OCI-LY1 (cell line): ENCODE data around the gene TNS1.

ENCODE experiments used
- H2AFZ ChIP-seq: fragments of 200-600 bp; sonication (generic), shearing (Covaris generic); 2 replicates; pipeline ENCODE4 v1.6.0; 2014; ENCODE audit warnings: antibody characterized with exemption, mild to moderate bottlenecking, low read length
- H3F3A ChIP-seq: fragments of 200-600 bp; sonication (generic), shearing (Covaris generic); 2 replicates; pipeline ENCODE4 v1.6.0; 2014; ENCODE audit warnings: mild to moderate bottlenecking, antibody characterized with exemption, low read length, moderate library complexity; ENCODE audit not compliant: insufficient read depth
- H3K27ac ChIP-seq: fragments of 200-600 bp; sonication (generic); 2 replicates; pipeline ENCODE4 v1.5.1; 2014; ENCODE audit warnings: low read length, mixed run types, mild to moderate bottlenecking, low read depth; ENCODE audit not compliant: poor library complexity, severe bottlenecking
- H3K27me3 ChIP-seq: fragments of 200-600 bp; sonication (generic); 2 replicates; pipeline ENCODE4 v1.6.0; 2014; ENCODE audit warnings: antibody characterized with exemption, mild to moderate bottlenecking, low read length, moderate library complexity; ENCODE audit not compliant: insufficient read depth
- H3K36me3 ChIP-seq: fragments of 200-600 bp; sonication (generic); 2 replicates; pipeline ENCODE4 v1.6.1; 2014; ENCODE audit warnings: mild to moderate bottlenecking, antibody characterized with exemption, low read length, moderate library complexity, mixed read lengths; ENCODE audit not compliant: insufficient read depth
- H3K4me1 ChIP-seq: fragments of 200-600 bp; sonication (generic); 2 replicates; pipeline ENCODE4 v1.5.1; 2014; ENCODE audit warnings: mild to moderate bottlenecking, low read length, moderate library complexity; ENCODE audit not compliant: insufficient read depth, severe bottlenecking
- H3K4me2 ChIP-seq: fragments of 200-600 bp; sonication (generic), shearing (Covaris generic); 2 replicates; pipeline ENCODE4 v1.6.1; 2014; ENCODE audit warnings: low read length
- H3K4me3 ChIP-seq: fragments of 200-600 bp; sonication (generic); 2 replicates; pipeline ENCODE4 v1.5.1; 2014; ENCODE audit warnings: low read length, low read depth, mild to moderate bottlenecking, mixed read lengths; ENCODE audit not compliant: poor library complexity, severe bottlenecking
- H3K79me2 ChIP-seq: fragments of 200-600 bp; shearing (Covaris generic); 2 replicates; pipeline ENCODE4 v1.6.1; 2016; ENCODE audit warnings: mixed run types, low read length, mixed read lengths; ENCODE audit not compliant: insufficient read depth
- H3K9ac ChIP-seq: fragments of 200-600 bp; sonication (generic), shearing (Covaris generic); 2 replicates; pipeline ENCODE4 v1.6.1; 2014; ENCODE audit warnings: mild to moderate bottlenecking, low read length, mixed read lengths
- H3K9me2 ChIP-seq: fragments of 200-600 bp; sonication (generic), shearing (Covaris generic); 2 replicates; pipeline ENCODE4 v1.6.1; 2014; ENCODE audit warnings: low read depth, mild to moderate bottlenecking, low read length, mixed read lengths
- H3K9me3 ChIP-seq: fragments of 200-600 bp; shearing (Covaris generic); 2 replicates; pipeline ENCODE4 v1.6.1; 2014; ENCODE audit warnings: low read length, mixed read lengths
- H4K20me1 ChIP-seq: fragments of 200-600 bp; sonication (generic), shearing (Covaris generic); 2 replicates; pipeline ENCODE4 v1.6.0; 2016; ENCODE audit warnings: mild to moderate bottlenecking, low read length; ENCODE audit not compliant: insufficient read depth
- EZH2 ChIP-seq: fragments of 200-600 bp; sonication (generic), shearing (Covaris generic); IDR thresholded peaks from 2 replicates; pipeline ENCODE4 v1.8.0; 2017; ENCODE audit warnings: borderline replicate concordance, mixed run types, mild to moderate bottlenecking, antibody characterized with exemption, low read length, moderate library complexity, mixed read lengths
- TF ChIP-seq, protein P1 (sequence below): fragments of 200-600 bp; sonication (generic), shearing (Covaris generic); IDR thresholded peaks from 2 replicates; pipeline ENCODE4 v1.5.1; 2017; ENCODE audit warnings: mild to moderate bottlenecking, antibody characterized with exemption, low read length, moderate library complexity, mixed read lengths

Gene TNS1

DNA sequence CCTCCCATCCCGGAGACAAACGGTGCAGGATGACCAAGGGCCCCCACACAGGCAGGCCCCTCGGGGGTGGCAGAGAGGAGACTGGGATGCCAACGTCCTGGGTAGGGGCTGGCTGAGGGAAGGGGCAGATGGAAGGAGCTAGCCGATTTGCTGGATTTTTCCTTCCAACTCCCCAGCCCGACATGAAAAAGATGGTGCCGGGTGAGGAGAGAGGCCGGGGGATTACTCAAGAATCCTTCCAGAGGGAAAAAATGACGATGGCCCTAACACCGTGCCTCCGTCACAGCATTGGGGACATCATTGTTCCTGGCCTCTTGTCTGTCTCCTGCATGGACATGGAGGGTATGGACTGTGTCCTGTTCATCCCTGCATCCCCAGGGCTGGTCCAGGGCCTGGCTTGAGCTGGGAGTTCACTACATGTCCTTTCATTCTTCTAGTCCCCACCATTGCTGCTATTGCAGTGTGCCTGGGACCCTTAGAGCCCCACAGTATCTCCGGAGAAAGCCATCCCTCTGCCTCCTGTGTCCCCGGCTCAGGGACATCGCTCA, 217.7 kb downstream of the TNS1 start:
- Histone ChIP-seq H3K36me3 (no peaks in the 10 kb centered on the region), H3K9me3 (0 out of 2 replicates have a peak, but pooled peaks cover 7% of the 10 kb centered on the region), H3K27ac (no peak overlapping the region), H3K27me3 (no peaks in the 10 kb centered on the region), H2AFZ (no peak overlapping the region), H3K9me2 (no peaks in the 10 kb centered on the region), H3K79me2 (no peaks in the 10 kb centered on the region), H3K9ac (no peak overlapping the region), H3K4me2 (no peak overlapping the region), H4K20me1 (no peaks in the 10 kb centered on the region), H3K4me3 (no peak overlapping the region), H3K4me1 (peaks cover 8% of the 10 kb centered on the region), H3F3A (no peaks in the 10 kb centered on the region)
- no peak for TF ChIP-seq EZH2
- TF ChIP-seq, protein P1, sequence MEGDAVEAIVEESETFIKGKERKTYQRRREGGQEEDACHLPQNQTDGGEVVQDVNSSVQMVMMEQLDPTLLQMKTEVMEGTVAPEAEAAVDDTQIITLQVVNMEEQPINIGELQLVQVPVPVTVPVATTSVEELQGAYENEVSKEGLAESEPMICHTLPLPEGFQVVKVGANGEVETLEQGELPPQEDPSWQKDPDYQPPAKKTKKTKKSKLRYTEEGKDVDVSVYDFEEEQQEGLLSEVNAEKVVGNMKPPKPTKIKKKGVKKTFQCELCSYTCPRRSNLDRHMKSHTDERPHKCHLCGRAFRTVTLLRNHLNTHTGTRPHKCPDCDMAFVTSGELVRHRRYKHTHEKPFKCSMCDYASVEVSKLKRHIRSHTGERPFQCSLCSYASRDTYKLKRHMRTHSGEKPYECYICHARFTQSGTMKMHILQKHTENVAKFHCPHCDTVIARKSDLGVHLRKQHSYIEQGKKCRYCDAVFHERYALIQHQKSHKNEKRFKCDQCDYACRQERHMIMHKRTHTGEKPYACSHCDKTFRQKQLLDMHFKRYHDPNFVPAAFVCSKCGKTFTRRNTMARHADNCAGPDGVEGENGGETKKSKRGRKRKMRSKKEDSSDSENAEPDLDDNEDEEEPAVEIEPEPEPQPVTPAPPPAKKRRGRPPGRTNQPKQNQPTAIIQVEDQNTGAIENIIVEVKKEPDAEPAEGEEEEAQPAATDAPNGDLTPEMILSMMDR = no peak

DNA sequence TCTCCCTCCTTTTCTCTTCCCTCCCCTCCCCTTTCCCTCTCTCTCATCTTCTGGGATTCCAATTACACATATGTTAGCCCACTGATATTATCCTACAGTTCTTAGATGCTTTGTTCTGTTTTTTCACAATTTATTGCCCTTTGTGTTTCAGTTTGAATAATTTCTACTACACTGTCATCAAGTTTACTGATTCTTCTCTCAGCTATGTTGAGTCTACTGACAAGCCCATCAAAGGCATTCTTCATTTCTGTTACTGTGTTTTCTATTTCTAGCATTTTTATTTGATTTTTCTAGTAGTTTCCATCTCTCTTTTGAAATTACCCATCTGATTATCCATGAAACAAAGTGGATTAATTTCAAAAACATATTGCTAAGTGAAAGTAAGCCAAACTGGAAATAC, 219.6 kb downstream of the TNS1 start:
- H3F3A ChIP-seq = no peaks in the 10 kb centered on the region
- no peaks in the 10 kb centered on the region for H4K20me1 ChIP-seq
- no peak overlapping the region for H3K27ac ChIP-seq
- no peak overlapping the region for H3K4me2 ChIP-seq
- H3K4me3 ChIP-seq = no peak overlapping the region
- H3K27me3 ChIP-seq = no peaks in the 10 kb centered on the region
- no peaks in the 10 kb centered on the region for H3K9me2 ChIP-seq
- no peaks in the 10 kb centered on the region for H3K36me3 ChIP-seq
- no peak overlapping the region for H3K9ac ChIP-seq
- H3K79me2 ChIP-seq = no peaks in the 10 kb centered on the region
- TF ChIP-seq, protein P1 = no peak
- no peak for TF ChIP-seq EZH2
- 0 out of 2 replicates have a peak, but pooled peaks cover 7% of the 10 kb centered on the region for H3K9me3 ChIP-seq
- H2AFZ ChIP-seq = no peak overlapping the region
- H3K4me1 ChIP-seq = no peaks in the 10 kb centered on the region

DNA sequence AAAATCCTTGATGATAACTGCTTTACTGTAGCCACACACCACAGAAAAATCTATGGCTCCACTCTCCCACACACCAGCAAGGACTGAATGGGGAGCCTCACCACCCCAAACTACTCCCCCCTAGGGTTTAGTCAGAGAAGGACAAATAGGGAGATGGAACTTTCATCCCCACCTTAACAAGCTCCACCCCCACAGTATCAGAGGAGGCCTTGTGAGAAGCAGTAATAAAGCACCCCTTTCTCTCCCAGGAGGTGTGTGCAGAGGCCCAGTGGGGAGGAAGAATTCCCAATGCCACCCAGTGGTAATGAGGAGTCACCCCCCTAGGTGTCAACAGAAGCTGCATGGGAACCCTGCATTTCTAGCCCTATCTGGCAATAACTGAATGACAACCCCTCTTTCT, 224.9 kb downstream of the TNS1 start:
- TF ChIP-seq EZH2 = no peak
- TF ChIP-seq, protein P1 = no peak

More for the DNA sequence above, 224.9 kb downstream of the TNS1 start:
- no peak overlapping the region for H3K4me3 ChIP-seq
- no peaks in the 10 kb centered on the region for H3K4me1 ChIP-seq
- no peak overlapping the region for H3K9ac ChIP-seq
- H3K36me3 ChIP-seq = no peaks in the 10 kb centered on the region
- no peaks in the 10 kb centered on the region for H3F3A ChIP-seq
- no peaks in the 10 kb centered on the region for H3K79me2 ChIP-seq
- H3K4me2 ChIP-seq = no peak overlapping the region
- no peak overlapping the region for H3K27ac ChIP-seq
- H3K9me2 ChIP-seq = no peaks in the 10 kb centered on the region
- no peaks in the 10 kb centered on the region for H3K27me3 ChIP-seq
- H3K9me3 ChIP-seq = 0 out of 2 replicates have a peak, but pooled peaks cover 1% of the 10 kb centered on the region
- H4K20me1 ChIP-seq = no peaks in the 10 kb centered on the region
- no peak overlapping the region for H2AFZ ChIP-seq
